Lung (tissue), 12 donors: Measurements from ENCODE around the gene ADGRG6. TPM values are rescaled to one million over a fixed set of nuclear protein-coding genes. Genes with fewer than 3 reads are reported as not detected.

Source experiments
- ATAC-seq: fragments of 200-7000 bp; cut with Tn5 transposase; one replicate; pipeline ENCODE4 v1.9.1; 2020; ENCODE audit warnings: moderate number of reproducible peaks; ENCODE audit not compliant: insufficient read depth, low FRiP score
- DNase-seq, 3 donors: peaks; one replicate each; pipeline ENCODE4 v3.0.0-alpha.2; 2013 to 2017
- H3K27ac ChIP-seq, 2 donors: one replicate each; pipeline ENCODE4 v1.5.1; 2013; ENCODE audit warnings: mild to moderate bottlenecking in 2 of 2, moderate library complexity in 2 of 2, control low read depth in 1 of 2, inconsistent platforms in 1 of 2, low read depth in 1 of 2, low read length in 1 of 2
- H3K27me3 ChIP-seq, 3 donors: one replicate each; pipeline ENCODE4 v1.5.1; 2013; ENCODE audit warnings: low read length in 2 of 3; ENCODE audit not compliant: control insufficient read depth in 3 of 3, insufficient read depth in 3 of 3
- H3K36me3 ChIP-seq, 4 donors: one replicate each; pipeline ENCODE4 v1.5.1; 2013; ENCODE audit warnings: low read length in 4 of 4, mild to moderate bottlenecking in 1 of 4, moderate library complexity in 1 of 4; ENCODE audit not compliant: control insufficient read depth in 4 of 4, insufficient read depth in 4 of 4
- H3K4me1 ChIP-seq, 5 donors: one replicate each; pipeline ENCODE4 v1.5.1; 2013; ENCODE audit warnings: low read length in 5 of 5, mild to moderate bottlenecking in 2 of 5, moderate library complexity in 1 of 5; ENCODE audit not compliant: control insufficient read depth in 5 of 5, insufficient read depth in 5 of 5
- H3K4me3 ChIP-seq: one replicate; pipeline ENCODE4 v1.5.1; 2013; ENCODE audit warnings: mild to moderate bottlenecking, control low read depth, moderate library complexity
- H3K9ac ChIP-seq, 2 donors: one replicate each; pipeline ENCODE4 v1.5.1; 2013; ENCODE audit warnings: low read length in 2 of 2, control low read depth in 1 of 2; ENCODE audit not compliant: insufficient read depth in 1 of 2
- H3K9me3 ChIP-seq, 4 donors: one replicate each; pipeline ENCODE4 v1.5.1; 2013; ENCODE audit warnings: low read length in 3 of 4, mild to moderate bottlenecking in 1 of 4, moderate library complexity in 1 of 4; ENCODE audit not compliant: control insufficient read depth in 4 of 4, insufficient read depth in 3 of 4
- CTCF ChIP-seq: IDR thresholded peaks from 2 replicates; pipeline ENCODE4 v1.5.1; 2012; ENCODE audit warnings: mild to moderate bottlenecking; ENCODE audit errors: control extremely low read depth, extremely low read depth
- WGBS, 2 donors: extraction: QIAGEN DNeasy Blood & Tissue Kit; methylation state at CpG; one replicate each; pipeline ENCODE4 v1.1.7; 2013; 5-methylcytosine and 5-hydroxymethylcytosine counted together
- polyA plus RNA-seq, 2 donors: library from polyadenylated mRNA; stranded (reverse); fragments of 200-250 nt; gene quantifications; one replicate each; pipeline ENCODE4 v1.2.1, GENCODE V29; 2013
- total RNA-seq, 2 donors: library from RNA; depleted of rRNA in 1 of 2; stranded (reverse); fragments of >200 nt in 1 of 2; gene quantifications; one replicate each; pipeline ENCODE4 v1.2.1, GENCODE V29; 2014 to 2021
- donor health status: control.
- donor health status: control.
- donor health status: Bipolar disorder and iron deficiency.
- donor health status: healthy.
- donor health status: DM: yes; HTN: yes; CAD: no.

The ADGRG6 gene
- total and polyA plus RNA-seq, 4 donors: 6.4 to 177 (median 12.9) TPM

- 32 to 40% methylated on average over 4 of the region's 4 CpGs for WGBS, 2 donors
Observed at GRCh38 chr6:142387997-142388815, 86.4 kb downstream of the ADGRG6 start.

GRCh38 chr6:142395266-142395665, 93.5 kb downstream of the ADGRG6 start:
- no peak for TF ChIP-seq CTCF
- DNase-seq (no peak), ATAC-seq (no peak)
- no peaks in the 10 kb centered on the region for H3K4me1 ChIP-seq
- no peak overlapping the region for H3K9ac ChIP-seq
- peaks cover 0 to 39% (median 11%) of the 10 kb centered on the region in 4 donors for H3K36me3 ChIP-seq
- H3K4me3 ChIP-seq: no peak overlapping the region
- no peaks in the 10 kb centered on the region for H3K27me3 ChIP-seq
- no peaks in the 10 kb centered on the region for H3K9me3 ChIP-seq
- 82 to 86% methylated on average over 3 of the region's 3 CpGs for WGBS, 2 donors
- H3K27ac ChIP-seq: no peak overlapping the region

More at GRCh38 chr6:142387997-142388815, 86.4 kb downstream of the ADGRG6 start:
- no peak overlapping the region for H3K9ac ChIP-seq
- H3K36me3 ChIP-seq: peaks cover 0 to 9% (median 2%) of the 10 kb centered on the region in 4 donors
- H3K4me1 ChIP-seq: peaks cover 0 to 22% (median 0%) of the 10 kb centered on the region in 5 donors
- H3K9me3 ChIP-seq: no peaks in the 10 kb centered on the region
- no peaks in the 10 kb centered on the region for H3K27me3 ChIP-seq
- no peak for TF ChIP-seq CTCF
- no peak overlapping the region for H3K27ac ChIP-seq
- peak in 2 of 3 donors; percentile 83 to 87 for DNase-seq
- no peak for ATAC-seq
- no peak overlapping the region for H3K4me3 ChIP-seq

GRCh38 chr6:142395768-142396231, 94.0 kb downstream of the ADGRG6 start:
- TF ChIP-seq CTCF: no peak
- DNase-seq (no peak), ATAC-seq (no peak)
- no peak overlapping the region for H3K9ac ChIP-seq
- peaks cover 0 to 43% (median 11%) of the 10 kb centered on the region in 4 donors for H3K36me3 ChIP-seq
- H3K4me3 ChIP-seq: no peak overlapping the region
- H3K27ac ChIP-seq: no peak overlapping the region
- no peaks in the 10 kb centered on the region for H3K4me1 ChIP-seq
- 66 to 80% methylated on average over 1 of the region's 1 CpG for WGBS, 2 donors
- H3K27me3 ChIP-seq: no peaks in the 10 kb centered on the region
- no peaks in the 10 kb centered on the region for H3K9me3 ChIP-seq
